GM21390 (cell line): Measurements from ENCODE around the gene BDH1.
"Not testable (repeated sequence)": the region's sequence is repeated elsewhere in the genome, so short reads cannot be mapped to it uniquely, and the experiment has no call there.

ENCODE experiments used
- ATAC-seq: cut with Tn5 transposase; IDR thresholded peaks from one replicate; pipeline ENCODE4 v1.9.1; 2021; ENCODE audit not compliant: unreplicated experiment

Gene BDH1

DNA sequence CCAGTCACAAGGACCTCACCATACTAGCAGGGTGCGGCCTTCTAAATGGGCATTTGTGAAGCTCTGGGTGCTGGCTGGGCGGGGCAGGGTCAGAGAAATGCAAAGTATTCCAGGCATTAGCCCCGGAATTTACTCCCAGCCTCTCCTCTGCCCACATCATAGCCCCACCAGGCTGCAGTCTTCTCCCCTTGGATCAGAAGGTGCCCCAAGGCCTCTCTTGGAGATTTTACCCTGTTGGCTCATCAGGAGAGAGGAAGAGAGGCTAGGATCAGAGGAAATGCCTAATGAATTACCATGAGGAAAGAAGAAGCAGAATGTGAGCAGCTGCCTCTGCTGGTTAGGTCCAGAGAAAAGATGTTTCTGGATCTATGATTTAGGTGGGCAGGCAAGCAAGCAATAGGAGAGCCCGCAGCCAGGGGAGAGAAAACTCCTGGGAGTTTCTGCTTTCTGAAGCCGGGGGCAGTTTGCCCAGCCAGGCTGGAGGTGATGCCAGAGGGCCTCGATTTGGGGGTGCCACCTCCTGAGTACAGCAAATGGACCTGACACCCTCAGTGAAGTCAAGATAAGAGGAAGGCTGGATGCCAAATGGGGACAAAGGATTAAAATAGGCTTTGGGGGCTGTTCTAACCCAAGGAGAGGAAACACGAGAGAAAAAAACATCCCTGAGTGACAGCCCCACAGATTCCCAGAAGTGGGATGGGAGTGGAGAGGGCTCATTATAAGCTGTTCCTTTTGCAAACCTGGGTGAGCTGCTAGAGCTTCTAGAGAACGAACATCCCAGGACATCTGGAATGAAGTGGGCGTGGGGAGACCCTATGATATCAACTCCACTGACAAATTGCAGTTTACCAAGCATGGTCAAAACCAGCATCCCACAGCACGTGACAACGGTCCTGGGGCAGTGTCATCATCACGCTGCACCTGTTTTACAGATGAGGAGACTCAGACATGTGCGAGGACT lies 65.4 kb downstream of the BDH1 start:
- no peak for ATAC-seq

DNA sequence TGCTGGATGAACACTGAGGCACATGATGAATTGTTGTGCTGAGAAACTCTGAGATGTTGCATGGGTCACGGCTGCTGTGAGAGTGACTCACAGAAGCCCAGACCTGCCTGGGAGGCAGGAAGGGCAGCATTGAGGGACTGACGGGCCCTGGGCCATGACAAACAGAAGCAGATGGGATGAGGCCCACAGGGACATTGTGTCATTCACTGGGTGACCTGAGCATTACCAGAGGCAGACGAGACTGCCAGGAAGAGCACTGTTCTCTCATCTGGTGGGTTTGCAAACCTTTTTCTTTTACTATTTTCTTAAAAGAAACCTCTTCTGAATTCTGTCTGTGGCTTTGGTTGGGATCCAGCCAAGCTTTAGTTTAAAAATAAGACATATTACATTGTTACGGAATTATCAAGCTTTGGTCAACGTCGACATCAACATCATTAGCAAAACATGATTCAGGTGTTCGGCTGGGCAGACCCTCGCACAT lies 67.8 kb downstream of the BDH1 start:
- no peak for ATAC-seq

DNA sequence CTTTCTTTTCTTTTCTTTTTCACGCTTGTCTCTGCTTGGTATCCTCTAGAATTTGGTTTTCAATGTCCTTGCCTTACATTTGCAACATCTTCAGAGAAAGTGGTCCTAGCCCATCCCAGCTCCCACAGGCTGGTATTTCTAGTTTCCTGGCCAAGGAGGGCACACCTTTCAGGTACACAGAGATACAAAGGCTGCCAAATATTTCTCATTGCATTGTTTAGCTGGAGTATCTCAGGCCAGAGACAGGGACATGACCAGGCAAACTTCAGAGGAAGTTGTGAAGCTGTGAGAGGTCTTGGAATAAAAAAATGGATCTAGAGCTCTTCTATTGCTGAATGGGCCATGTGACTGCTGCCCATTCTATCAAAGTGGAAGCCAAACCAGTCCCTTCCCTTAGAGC lies 68.9 kb downstream of the BDH1 start:
- ATAC-seq = no peak

DNA sequence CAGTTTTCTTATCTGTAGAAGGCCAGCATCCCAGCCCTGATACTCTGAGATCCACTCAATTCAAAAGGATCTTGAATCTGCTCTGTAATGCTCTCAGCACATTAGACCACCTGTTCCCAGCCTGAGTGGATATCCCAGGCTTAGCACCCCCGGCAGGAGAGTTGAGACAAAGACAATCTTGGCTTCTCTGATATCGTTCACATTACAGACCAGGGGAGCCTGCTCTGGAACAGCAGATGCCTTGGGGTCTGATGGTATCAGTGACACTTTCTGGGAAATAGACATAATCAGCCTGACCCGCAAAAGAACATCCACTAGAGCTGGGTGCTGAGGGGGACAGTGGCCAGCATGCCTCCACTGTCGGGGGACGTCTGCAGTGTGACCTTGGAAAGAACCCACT lies 70.6 kb downstream of the BDH1 start:
- no peak for ATAC-seq

DNA sequence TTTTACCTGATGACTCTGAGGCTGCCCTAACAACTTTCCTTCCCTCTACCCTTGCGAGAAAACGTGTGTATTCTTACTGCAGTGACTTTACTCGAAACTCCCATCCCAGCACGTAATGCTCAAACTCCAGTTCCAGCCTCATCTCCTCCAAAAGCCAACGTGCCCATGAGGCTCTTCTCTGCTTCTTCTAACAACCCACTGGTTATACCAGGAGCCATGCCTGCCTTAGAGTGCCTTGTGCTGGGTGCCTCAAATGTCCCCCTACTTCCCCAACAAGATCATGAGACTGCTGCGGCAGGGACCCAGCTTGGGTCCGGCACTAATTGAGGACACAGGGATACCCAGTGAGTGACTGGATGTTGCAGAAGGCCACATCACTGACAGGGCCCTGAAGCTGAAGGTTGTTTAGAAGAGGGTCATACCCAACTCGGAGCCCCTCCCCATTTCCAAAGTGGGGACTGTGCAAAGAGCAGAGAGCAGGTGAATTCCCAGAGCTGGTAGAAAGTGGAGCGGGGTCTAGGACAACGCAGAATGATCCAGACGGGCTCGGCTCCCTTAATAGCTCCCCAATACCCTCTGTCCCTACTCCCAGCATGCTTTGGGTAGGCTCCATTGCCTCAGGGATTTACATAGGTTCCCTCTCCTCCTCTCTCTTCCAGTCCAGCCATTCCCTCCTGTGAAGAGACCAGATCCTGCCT lies 71.4 kb downstream of the BDH1 start:
- no peak for ATAC-seq

DNA sequence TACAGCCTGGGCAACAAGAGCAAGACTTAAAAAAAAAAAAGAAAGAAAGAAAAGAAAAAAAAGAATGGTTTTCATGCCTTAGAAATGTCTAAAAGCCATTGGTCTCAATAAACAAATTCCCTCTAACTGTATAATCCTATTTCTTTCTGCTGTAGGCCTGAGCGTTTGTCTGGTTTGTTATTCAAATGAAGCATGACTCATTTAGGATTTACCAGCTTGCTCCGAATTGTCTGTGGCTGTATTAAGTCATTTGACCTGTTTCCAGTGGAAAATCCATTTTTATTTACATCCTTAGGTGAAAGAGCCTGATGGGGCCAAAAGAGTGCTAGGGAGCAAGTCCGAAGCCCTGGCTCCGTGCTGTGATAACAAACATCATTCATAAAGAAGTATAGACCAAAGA lies 73.8 kb downstream of the BDH1 start:
- no peak for ATAC-seq

DNA sequence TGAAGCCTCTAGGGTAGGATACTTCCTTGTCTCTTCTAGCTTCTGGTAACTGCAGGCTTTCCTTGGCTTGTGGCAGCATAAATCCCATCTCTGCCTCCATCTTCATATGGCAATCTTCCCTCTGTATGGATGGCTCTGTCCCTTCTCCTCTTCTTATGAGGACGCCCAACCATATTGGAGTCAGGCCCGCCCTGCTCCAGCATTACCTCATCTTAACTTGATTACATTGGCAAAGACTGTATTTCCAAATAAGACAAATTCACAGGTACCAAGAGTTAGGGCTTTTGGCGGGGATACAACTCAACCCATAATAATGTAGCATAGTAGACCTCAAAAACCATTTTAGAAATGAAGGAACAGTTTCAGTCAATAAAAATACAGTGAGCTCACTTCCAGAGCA lies 75.4 kb downstream of the BDH1 start:
- no peak for ATAC-seq

DNA sequence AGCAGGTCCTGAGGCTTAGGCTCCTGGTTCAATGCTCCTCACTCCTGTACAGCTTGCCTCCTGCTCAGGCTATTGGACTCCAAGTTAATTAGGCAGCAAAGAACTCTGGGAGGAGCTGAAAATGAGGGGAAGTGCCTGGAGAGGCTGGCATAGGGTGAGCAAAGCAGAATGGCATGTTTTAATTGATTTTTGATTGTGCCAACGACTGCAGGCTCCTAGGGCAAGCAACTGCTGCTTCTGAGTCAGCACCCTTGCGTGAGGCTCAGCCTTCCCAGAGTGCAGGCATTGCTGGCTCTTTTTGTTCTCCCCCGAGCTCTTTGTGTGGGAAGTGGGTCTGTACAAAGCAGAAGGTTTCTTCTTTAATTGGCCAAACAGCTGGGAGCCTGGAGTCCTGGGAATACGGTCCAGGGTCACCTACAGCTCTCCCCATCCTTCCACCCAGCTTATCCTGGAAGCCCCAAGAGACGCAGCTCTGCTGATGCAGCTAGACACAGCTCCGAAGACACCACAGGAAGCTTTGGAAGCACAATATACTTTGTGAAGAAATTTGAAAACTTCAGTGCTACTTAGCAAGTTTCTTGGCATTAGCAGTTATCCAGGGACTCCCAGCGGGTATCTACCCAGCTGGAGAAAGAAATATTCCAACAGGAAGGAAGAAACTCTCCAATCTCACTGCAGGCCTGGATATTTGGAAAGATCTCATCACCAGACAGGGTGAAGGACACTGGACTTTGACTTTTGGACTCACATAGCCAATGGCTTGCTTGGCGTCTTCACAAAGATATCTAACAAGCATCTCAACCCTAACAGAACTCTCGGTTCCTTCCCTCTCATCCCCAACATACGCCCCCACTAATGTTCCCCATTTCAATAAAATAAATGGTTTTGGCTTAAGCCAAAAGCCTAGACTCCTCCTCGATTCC lies 76.8 kb downstream of the BDH1 start:
- ATAC-seq = no peak

DNA sequence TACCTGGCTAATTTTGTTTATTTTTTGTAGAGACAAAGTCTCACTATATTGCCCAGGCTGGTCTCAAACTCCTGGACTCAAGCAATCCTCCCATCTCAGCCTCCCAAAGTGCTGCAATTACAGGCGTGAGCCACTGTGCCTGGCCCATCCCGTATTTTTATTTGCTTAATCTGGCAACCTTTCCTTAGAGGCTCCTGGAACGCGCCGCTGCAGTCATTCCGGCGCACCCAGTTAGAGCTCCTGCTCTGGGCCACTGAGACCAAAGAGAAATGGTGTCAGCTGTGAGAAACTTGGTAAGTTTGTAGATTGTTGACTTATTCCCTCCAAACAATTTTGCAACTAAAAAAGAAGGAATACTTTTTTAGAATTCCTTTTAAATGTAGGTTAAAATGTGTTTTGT lies 78.0 kb downstream of the BDH1 start:
- ATAC-seq = not testable (repeated sequence)

DNA sequence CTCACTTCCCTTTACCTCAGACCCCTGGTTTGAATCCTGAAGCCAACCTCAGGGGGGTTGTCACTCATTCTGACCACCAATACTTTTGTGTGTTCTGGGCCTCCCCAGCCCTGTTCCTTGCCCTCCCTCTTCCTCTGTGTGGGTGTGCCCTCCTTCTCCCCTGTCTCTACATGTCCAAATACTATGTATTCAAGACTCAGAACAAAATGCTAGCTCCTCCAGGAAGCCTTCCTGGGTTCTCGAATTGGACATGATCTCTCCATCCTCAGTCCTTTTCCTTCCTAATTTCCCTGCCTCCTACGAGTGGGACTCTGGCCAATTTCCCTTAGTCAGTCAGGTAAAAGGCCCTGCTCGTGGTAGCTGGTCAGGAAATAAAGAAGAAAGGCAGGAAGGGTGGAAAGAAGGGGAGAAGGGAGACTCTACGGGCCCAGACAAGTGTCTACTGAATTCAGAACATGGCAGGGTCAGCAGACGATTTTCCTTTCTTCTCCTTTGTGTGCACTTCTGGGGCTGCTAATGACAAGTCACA lies 79.7 kb downstream of the BDH1 start:
- ATAC-seq = no peak

DNA sequence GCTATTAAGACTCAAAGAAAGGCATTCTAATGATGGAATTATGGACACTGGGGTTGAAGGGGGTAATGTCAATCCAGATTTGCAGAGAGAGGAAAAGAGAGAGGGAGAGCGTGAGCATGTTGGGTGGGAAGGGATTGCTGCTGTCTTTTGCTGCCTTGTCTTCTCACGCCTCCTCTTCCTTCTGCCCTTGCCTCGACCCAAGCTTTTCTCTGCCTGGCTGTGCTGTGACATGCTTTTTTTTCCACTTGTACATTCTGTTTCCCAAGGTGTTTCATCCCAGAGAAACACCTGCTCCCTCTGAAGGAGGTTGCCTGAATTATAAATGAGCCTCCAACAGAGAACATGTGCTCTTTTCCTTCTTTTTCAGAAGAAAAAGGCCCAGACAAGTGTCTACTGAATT lies 80.3 kb downstream of the BDH1 start:
- ATAC-seq = no peak

DNA sequence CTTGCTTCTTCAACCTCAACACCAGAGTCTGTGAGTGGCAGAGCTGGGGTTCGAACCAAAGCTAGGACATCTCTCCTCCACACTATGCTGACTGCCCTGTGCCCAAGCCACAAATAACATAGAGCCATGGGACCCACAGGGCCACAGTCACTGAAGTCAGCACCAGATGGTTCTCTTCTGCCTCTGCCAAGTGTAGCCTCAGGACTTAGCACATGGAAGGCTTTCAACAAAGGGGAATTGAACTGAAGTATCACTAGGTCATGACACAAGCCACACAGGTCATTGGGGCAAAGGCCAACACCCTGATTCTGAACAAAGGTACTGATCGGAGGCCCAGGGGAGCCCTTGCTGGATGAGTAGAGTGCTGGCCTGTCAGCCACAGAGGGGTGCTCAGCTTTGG lies 83.6 kb downstream of the BDH1 start:
- no peak for ATAC-seq

DNA sequence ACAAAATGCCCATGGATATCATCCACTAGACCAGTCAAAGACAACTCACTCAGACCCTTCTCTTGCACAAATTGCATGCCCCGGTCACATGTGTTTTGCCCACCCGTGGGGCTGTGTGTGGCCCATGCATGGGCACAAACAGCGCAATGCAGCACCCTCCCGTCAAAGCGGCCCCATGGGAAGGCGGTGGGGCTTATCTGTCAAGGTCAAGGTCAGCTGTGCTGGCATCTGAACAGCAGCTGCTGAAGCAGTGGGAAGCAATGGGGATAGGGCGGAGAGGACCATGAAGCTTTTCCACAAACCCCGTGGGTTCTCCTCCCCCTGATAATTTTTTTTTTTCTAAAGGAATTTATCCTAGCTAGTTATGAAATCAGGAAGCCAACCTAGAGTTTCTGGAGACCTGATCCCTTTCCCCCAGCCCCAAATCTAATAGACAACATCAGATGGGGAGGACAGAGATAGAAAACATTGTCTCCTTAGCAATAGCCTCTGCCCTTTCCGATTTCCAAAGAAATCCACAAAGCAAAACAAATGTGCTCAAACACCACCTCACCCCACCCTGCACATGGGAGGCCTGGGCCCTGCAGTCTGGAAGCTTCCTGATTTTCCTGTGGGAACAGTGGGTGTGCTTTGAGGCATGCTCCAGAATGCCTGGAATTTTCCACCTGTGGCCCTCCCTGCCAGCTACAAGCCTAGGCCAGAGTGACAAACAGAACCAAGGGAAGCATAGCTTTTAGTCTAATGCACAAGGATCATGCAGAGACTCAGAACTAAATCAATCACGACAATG lies 84.4 kb downstream of the BDH1 start:
- no peak for ATAC-seq

DNA sequence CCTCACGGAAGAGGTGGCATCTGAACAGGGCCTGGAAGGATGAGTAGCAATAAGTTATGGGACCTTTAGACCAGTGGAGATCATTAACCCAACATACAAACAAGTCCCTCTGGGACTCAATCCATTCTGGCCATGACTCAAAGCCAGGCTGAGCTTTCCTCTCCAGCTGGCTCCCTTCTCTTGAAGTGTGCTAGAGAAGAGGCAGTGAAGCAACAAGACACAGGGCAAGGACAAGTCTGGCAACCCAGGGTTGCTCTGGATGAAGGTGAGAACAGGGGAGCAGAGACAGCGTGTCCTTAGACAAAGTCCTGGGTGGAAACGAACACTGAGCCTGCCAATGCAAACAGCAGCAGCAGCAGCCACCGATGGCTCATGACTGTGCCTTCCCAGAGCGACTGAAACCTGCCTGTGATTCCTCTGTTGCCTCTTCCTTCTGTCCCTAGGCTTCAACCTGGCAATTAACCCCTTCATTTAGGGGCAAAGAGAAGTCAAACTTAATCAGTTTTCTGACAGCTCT lies 86.8 kb downstream of the BDH1 start:
- no peak for ATAC-seq

DNA sequence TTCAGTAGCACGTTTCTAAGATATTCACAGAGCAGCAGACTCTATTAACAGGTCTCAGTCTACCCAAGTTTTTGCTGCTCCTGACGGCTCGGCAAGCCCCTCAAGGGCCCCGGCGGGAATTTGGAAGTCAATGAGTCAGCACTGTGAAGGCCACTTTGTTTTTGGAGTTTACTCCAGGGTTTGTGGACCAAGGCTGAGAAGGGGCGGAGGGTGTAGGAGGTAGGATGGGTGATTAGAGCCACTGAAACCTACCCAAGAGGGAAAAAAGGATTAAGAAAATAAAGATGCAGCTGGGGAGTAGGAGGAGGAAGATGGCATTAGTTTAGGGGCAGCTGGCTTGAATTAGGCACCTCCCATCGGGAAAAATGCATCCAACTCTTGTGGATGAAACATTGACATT lies 87.6 kb downstream of the BDH1 start:
- ATAC-seq = no peak

DNA sequence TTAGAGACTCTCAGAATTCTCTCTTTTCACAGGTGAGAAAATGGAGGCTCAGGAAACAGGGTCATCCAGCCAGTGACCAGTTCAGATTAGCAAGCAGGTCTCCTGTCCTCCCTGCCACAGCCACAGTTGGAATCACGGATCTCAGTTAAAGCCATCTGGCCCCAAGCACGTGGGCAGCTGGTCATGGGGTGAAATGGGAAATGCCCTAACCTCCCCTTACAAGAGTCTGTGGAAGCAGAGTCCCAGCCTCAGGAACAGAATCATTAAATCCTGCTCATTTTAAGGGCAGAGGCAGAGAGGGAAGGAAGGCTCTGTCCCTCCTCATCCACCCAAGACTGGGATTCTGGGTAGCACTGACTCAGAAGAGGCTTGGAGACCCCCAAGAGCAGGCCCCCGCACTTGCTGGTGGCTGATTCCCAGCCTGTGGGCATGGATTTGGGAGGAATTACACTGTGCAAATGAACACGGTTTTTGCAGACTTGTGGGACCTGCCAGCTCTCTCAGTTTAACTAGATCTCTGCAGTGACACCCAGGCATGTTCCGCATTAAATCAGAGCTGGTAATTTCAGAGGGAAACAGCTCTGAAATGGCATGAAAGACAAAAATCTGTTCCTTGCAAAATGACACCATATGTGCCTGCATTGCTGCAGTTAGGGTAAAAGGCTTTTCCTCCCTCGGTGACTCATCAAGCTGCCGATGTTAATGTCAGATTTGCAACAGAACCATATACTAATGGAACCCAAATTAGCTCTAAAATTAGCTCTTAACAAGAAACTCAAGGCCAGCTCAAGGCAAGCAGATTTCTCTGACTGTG lies 89.0 kb downstream of the BDH1 start:
- no peak for ATAC-seq

DNA sequence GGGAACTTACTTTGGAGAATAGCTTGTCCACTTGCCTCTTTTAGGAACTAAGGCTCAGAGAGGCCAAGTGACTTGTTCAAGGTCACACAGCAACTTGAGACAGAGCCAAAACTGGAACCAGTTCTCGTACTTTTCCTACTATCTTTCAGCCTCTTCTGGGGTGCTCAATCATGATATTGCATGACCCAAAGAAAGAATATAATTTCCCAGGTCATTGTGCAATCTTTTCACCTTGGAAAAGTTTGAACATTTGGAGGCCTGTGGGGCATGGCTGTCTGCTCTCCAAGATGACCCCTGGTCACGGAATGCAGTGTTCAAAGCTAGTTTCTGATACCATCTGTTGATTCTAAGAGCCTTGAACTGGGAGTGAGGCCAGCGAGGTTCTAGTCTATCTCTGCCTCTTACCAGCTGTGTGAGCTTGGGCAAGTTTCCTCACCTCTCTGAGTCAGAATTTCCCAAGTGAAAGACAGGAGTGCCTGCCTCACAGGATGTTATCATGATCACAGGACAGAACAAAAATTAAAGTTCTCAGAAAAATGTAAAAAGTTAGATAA lies 89.7 kb downstream of the BDH1 start:
- no peak for ATAC-seq

DNA sequence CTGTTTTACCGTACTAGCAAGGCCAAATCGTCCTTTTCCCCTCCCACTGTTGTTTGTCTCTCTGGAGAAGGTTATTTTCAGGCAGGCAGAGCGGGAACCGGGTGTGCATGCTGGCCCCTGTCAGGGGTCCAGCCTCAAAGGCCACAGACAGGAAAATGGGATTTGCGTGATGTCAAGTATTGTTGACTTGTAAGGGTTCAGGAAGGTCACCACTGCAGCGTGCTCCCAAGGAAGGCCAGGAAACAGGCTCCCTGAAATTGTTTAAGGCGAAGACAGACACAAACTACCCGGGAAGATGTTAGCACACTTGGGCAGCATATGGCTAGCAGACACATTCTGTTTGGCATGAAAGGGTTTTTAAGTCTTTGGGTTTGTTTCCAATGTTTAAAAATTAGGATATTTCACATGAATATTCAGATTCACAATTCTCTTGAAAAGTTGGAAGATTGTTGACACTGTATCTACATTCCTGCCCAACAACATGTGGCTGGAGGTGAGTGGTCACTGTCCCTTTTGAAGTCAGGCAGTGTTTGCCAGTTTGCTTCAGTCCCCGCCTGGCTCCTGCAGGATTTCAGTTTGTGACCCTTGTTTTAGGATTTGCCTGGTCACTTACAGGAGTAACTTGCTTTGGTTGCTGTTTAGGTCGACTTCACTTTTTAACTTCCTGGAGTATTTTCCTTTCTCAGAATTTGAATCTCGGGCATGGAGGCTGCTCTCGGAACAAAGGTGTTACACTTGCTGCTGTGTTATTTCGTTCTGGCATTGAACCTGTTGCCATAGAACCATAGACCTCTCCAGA lies 90.4 kb downstream of the BDH1 start:
- no peak for ATAC-seq
